Measurements from ENCODE around the gene PRICKLE4. TPM values are rescaled to one million over a fixed set of nuclear protein-coding genes. Genes with fewer than 3 reads are reported as not detected.

The PRICKLE4 gene
- total and polyA plus RNA-seq, 8 donors: 1.9 to 77.0 (median 8.4) TPM; not detected in 1

DNA sequence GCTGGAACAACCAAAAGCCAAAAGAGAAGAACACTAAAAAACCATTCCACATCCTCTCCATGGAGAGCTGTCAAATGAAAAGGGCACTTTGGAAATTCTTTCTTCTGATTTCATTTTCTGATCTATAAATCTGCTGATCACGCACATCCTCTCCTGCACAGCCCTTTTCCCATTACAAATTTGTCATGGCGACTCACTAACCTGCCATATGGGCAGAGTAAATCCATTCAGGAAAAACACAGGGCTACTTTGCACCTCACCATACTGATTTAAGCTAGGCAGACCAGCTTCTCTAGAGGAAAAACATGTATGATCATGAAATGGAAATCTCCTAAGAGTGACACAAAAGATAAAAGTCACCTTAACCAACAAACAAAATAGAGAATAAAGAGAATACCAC is 32.9 kb downstream of the PRICKLE4 start:
- TF ChIP-seq EP300 (IDR thresholded peaks at IDR 0.05) (no peak), POLR2AphosphoS5 (IDR thresholded peaks at IDR 0.05) (no peak), POLR2A (IDR thresholded peaks at IDR 0.05) (no peak)
- TF ChIP-seq, protein P1, sequence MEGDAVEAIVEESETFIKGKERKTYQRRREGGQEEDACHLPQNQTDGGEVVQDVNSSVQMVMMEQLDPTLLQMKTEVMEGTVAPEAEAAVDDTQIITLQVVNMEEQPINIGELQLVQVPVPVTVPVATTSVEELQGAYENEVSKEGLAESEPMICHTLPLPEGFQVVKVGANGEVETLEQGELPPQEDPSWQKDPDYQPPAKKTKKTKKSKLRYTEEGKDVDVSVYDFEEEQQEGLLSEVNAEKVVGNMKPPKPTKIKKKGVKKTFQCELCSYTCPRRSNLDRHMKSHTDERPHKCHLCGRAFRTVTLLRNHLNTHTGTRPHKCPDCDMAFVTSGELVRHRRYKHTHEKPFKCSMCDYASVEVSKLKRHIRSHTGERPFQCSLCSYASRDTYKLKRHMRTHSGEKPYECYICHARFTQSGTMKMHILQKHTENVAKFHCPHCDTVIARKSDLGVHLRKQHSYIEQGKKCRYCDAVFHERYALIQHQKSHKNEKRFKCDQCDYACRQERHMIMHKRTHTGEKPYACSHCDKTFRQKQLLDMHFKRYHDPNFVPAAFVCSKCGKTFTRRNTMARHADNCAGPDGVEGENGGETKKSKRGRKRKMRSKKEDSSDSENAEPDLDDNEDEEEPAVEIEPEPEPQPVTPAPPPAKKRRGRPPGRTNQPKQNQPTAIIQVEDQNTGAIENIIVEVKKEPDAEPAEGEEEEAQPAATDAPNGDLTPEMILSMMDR (IDR thresholded peaks at IDR 0.05): no peak
- intact Hi-C loops (cut with DNase I; ENCODE audit: low total_unique reads): no loop called here
- 89 to 97% (median 94%) methylated on average over 2 of the region's 2 CpGs for WGBS, 5 donors

DNA sequence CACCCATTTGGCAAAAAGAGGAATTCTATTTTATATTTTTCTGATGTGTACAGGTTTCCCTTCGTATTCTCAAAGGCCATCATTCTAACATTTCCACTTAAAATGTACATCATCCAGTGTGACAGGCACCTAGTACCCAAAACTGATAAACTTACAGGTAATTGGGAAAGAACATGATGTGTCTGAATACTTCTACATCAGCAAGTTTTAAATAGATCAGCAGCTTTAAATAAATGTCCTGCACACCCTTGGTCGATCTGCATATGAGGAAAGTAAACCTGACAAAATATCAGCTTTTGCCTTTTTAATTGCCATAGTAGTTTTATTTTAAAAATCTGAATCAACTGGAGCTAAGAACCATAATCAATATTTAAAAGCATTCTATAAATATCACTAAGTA is 33.4 kb downstream of the PRICKLE4 start:
- TF ChIP-seq POLR2A (IDR thresholded peaks at IDR 0.05) (no peak), EP300 (IDR thresholded peaks at IDR 0.05) (no peak), POLR2AphosphoS5 (IDR thresholded peaks at IDR 0.05) (no peak)
- TF ChIP-seq, protein P1 (IDR thresholded peaks at IDR 0.05): no peak
- H3K4me3 ChIP-seq: no peak overlapping the region
- H3K27ac ChIP-seq: no peak overlapping the region
- no peaks in the 10 kb centered on the region for H3K4me1 ChIP-seq
- intact Hi-C loops (cut with DNase I; ENCODE audit: low total_unique reads): no loop called here
- WGBS, 5 donors: 81 to 94% (median 92%) methylated on average over 2 of the region's 2 CpGs
- no peaks in the 10 kb centered on the region for H3K9me3 ChIP-seq
- H3K36me3 ChIP-seq: no peaks in the 10 kb centered on the region
- DNase-seq: no peak
- H3K27me3 ChIP-seq: no peaks in the 10 kb centered on the region

More for the DNA sequence above, 32.9 kb downstream of the PRICKLE4 start:
- DNase-seq: no peak
- Histone ChIP-seq H3K27ac (no peak overlapping the region), H3K36me3 (no peaks in the 10 kb centered on the region), H3K4me3 (no peak overlapping the region), H3K27me3 (no peaks in the 10 kb centered on the region), H3K4me1 (no peaks in the 10 kb centered on the region), H3K9me3 (no peaks in the 10 kb centered on the region)

DNA sequence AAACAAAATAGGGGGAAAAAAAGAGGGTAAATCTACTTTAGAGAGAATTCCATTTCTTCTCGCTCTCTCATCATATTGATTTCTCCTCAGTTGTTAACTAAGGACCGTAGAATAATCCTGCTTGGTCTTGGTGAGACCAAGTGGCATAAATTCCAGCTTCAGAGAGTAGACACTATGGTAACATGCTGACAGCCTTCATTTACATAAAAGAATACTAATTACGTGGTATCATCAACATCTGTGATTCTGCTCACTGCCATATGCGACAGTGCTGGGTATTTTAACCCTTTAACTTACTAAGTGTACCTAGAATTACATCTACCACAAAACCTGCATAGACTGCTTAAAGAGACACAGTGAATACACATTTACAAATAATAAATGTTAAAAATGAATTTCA is 34.0 kb downstream of the PRICKLE4 start:
- intact Hi-C loops (cut with DNase I; ENCODE audit: low total_unique reads): no loop called here
- WGBS, 5 donors: 68 to 81% (median 80%) methylated on average over 4 of the region's 4 CpGs
- no peak for DNase-seq
- Histone ChIP-seq H3K4me1 (no peaks in the 10 kb centered on the region), H3K27me3 (no peaks in the 10 kb centered on the region), H3K4me3 (no peak overlapping the region), H3K9me3 (no peaks in the 10 kb centered on the region), H3K27ac (no peak overlapping the region), H3K36me3 (no peaks in the 10 kb centered on the region)
- no peak for TF ChIP-seq EP300 (IDR thresholded peaks at IDR 0.05)
- TF ChIP-seq, protein P1 (IDR thresholded peaks at IDR 0.05): no peak
- TF ChIP-seq POLR2AphosphoS5 (IDR thresholded peaks at IDR 0.05): no peak
- no peak for TF ChIP-seq POLR2A (IDR thresholded peaks at IDR 0.05)

DNA sequence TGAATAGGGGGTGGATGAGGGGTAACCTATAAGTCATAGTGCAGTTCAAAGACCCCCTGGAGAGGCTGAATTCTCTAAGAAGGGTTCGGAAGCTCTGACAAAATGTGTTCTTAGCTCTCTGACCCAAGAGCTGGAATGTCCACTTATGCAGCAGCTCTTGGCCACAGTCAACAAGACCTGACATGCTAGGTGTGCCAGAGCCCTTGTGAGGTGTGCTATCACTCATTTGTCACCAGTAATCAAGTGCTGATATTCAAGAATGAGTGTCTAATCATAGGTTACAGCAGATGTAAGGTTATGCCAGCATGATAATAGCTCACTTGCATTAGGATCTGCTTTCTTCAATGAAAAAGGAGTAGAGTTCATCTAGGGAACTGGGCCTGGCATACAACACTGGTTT is 35.0 kb downstream of the PRICKLE4 start:
- intact Hi-C loops (cut with DNase I; ENCODE audit: low total_unique reads): no loop called here
- 92 to 100% (median 98%) methylated on average over 1 of the region's 1 CpG for WGBS, 5 donors
- Histone ChIP-seq H3K27ac (no peak overlapping the region), H3K27me3 (no peaks in the 10 kb centered on the region), H3K9me3 (no peaks in the 10 kb centered on the region), H3K36me3 (no peaks in the 10 kb centered on the region), H3K4me3 (no peak overlapping the region), H3K4me1 (no peaks in the 10 kb centered on the region)
- no peak for TF ChIP-seq POLR2AphosphoS5 (IDR thresholded peaks at IDR 0.05)
- TF ChIP-seq, protein P1 (IDR thresholded peaks at IDR 0.05): no peak
- TF ChIP-seq POLR2A (IDR thresholded peaks at IDR 0.05): no peak
- TF ChIP-seq EP300 (IDR thresholded peaks at IDR 0.05): no peak
- DNase-seq: no peak
